GM19035 (cell line): ENCODE data around the gene AP2A2.
A peak's percentile ranks its signal among the peaks of the same experiment; 100 is the strongest.

ENCODE experiments used
- ATAC-seq: cut with Tn5 transposase; IDR thresholded peaks from one replicate; pipeline ENCODE4 v1.9.1; 2021; ENCODE audit not compliant: unreplicated experiment

Gene AP2A2

DNA sequence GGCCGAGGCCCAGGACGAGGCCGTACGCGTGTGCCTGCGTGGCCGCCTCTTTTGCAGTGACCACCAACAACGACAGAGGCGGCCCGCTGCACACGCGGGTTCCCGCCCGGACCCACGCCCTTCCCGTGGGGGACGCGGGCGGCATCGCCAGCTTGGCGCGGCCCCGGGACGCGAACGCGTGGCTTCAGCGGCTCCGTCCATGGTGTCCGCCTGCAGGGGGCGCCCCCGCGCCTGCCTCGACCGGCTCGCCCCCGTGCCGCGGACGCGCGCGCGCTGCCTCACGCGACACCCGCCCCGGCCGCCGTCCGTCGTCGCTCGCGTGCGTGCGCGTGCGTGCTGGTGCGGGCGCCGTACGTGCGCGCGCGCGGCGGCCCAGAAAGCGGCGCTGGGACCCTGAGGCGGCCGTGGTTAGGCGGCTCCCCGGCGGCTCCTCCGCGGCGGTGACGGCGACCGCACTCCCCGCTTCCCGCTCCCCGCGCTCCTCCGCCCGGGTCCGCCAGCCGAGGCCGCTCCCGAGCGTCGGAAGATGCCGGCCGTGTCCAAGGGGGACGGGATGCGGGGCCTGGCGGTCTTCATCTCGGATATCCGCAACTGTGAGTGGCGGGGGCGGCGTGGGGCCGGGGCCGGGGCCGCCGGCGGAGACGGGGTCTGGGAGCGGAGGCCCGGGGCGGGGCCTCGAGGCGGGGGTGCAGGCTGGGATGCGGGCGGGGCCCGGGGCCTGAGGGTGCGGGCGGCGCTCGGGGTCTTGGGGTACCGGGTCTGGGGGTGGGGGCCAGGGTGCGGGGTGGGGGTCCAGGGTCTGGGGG lies at the start of gene AP2A2:
Gene AP2A2 (plus strand): TSS at position 375 of the 806 bp plus-strand sequence. CDS start 152 bp downstream, at position 527.
- ATAC-seq, result peak; percentile 73

DNA sequence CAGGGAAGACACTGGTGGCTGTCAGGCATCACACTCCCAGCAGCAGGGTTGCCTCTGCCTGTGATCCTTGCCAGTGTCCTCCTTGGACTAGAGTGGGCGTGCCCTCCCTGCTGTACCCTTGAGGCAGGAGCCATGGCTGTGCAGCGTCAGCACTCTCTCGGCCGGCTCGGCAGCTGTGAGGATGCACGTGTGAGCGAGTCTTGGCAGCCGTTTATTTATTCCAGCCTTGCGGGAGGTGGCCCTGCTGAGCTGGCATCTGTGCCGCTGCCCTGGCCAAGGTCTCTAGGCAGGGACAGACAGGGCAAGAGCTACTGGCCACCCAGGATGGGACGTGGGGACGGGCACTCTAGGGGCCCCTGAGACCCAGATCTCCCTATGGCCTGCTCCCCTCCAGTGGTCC lies 49.1 kb upstream of the AP2A2 start:
- no peak for ATAC-seq

DNA sequence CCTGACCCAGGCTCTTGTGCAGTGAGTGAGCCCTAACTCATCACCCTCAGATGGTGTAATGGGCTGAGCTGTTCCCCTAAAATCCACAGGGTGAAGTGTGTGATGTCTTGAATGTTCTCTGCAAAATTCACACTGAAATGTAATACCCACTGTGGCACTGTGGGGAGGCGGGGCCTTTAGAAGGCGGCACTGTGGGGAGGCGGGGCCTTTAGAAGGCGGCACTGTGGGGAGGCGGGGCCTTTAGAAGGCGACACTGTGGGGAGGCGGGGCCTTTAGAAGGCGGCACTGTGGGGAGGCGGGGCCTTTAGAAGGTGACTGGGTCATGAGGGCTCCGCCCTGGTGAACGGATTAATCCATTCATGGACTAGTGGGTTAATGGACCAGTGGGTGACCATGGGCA lies 48.1 kb upstream of the AP2A2 start:
- ATAC-seq, result no peak

DNA sequence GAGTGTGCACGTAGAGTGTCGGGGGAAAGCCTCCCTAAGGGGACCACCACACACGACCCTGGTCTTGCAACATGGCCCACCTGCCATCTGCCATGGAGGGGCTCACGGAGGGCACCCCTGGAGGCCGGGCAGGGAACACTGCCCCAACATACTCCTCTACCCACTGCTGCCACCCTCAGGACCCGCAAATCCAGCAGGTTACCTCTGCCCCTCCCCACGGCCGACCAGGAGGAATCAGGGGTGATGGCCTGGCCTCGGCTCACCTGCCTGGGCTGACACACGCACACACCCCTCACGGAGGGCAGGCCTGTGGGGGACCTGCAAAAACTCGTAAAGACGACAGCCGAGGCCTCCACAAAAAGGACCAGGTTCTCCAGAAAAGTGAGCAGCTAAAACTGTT lies 45.2 kb upstream of the AP2A2 start:
- no peak for ATAC-seq

DNA sequence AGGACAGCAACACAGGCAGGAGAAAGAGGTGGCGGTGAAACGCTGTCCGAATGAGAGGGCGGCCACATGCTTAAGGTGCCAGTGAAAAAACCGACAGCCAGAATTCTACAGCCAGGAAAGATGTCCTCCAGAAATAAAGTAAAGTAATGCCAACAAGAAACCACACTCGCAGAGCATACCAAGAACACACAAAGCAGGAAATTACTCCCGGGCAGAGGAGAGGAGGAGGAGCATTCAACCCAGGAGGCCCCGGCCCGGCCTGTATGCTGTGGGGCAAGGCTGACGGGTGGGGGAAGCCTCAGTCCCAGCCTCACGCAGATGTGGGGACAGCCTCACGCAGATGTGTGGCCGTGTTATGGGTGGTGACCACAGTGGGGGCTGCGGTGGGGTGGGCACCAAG lies 43.1 kb upstream of the AP2A2 start:
- no peak for ATAC-seq

DNA sequence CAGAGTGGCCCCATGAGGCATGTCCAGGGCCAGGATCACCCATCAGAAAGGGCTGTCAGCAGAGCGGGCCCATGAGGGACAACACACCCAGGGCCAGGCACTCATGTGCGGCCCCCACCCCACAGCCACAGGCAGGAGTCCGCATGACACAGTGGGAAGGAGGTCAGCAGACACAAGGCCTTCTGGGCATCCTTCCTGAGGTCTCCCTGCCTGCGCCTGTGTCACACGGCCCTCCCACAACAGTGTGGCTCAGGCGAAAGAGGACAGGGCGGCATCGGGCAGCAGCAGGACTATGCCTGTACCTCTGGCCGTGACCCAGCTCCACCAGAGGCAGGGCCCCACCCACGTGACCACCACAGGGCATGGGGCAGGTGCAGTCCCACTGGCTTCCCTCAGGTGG lies 42.1 kb upstream of the AP2A2 start:
- ATAC-seq, result no peak

DNA sequence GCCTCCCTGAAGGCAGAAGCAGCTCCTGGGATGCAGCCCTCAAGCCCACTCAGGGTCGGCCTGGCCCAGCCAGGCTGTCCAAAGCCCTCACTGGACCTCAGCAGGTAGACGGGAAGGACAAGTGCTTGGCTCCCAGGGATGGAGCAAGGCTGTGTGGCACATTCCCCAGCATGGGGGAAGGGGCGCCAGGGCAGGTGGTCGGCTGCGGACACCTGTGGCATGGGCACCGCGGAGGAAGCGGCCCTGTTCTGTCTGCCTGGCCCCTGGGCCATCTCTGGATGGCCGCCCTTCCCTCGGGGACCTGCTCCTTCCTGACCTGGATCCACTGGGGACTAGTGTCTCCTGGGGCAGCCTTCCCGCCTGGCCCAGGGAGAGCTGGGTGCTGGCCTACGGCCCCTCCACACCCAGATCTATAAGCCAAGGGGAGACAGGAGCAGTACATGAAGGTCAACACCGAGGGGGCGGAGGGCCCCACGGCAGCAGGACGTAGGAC lies 41.0 kb upstream of the AP2A2 start:
- no peak for ATAC-seq

DNA sequence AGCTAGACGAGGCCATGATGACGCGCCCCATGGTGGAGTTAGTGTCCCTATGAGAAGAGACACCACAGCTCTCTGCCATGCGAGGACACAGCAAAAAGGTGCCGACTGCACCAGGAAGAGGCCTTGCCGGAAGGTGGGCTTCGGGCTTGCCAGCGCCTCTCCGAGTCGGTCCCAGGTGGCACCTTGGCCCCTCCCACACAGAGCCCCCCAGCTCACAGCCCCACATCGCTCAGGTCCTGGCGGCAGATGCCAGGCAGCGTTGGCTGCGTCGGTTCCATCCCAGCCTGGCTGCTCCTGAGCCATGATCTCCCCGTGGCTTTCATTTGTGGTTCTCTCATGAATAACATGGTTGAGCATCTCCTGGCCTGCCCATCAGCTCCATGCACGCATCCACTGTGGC lies 39.1 kb upstream of the AP2A2 start:
- no peak for ATAC-seq

DNA sequence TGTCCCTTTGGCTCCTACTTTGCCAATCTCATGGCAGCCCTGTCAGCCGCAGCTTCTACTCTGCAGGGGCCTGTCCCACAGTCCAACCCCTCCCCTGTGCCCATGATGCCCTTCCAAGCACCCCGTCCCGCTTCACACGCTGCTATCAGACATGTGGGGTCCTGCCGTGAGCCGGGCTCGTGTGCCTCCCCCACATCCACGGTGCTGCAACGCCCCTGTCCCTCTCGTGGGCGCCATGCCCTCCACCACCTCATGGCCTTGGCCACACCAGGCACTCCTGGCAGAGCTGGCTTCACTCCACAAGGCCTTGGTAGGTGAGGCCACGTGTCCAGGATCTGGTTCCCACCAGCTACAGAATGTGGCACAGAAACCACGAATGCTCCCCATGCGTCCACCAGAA lies 38.1 kb upstream of the AP2A2 start:
- no peak for ATAC-seq

DNA sequence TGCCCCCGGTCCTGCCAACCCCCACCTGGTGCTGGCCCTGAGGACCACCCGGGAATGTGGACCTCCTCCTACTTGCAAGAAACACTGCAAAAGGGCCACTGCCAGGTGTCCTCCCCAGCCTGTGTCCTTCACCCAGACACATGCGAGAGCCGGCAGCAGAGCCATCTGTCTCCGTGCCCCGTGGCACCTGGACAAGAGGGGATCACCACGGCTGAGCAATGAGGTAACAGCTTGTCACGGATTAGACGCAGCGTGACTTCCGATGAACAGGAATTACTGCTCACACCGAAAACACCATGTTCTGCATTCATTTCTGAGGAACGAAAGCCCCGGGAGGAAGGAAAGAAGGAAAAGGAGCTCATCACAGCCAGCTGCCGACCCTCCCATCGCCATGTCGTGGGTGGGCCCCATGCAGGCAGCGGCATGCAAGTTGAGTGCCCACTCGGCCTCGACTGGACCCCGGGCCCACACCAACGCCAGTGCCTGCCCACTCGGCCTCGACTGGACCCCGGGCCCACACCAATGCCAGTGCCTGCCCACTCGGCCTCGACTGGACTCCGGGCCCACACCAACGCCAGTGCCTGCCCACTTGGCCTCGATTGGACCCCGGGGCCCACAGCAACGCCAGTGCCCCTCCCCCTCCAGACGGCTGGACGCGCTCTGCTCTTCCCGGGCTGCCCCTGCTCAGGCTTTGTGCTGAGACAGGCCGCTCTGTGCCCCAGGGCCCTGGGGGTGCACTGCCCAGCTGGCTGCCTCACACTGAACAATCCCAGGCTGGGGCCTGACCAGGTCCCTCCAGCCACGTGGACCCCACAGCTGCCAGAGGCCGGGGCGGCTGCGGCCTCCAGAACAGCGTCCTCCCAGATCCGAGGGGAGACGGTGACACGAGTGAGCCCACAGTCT lies 37.1 kb upstream of the AP2A2 start:
- ATAC-seq, result no peak

DNA sequence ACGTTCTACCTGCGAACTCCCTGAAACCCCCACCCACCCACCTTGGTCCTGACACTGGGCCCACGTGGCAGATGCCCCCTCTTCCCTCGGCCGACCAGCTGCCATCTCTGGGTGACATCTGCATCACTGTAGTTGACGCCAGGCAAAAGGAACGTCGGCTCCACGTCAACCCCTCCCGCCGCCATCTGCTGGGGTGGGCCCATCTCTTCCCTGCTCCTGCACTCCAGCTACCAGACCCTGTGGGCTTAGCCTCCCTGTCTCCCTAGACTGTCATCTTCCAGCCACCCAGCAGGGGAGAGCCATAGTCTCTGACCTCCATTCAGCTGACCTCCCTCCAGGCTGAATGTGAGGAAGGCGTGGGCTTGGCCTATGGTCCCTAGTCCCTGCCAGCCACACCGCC lies 36.4 kb upstream of the AP2A2 start:
- no peak for ATAC-seq

DNA sequence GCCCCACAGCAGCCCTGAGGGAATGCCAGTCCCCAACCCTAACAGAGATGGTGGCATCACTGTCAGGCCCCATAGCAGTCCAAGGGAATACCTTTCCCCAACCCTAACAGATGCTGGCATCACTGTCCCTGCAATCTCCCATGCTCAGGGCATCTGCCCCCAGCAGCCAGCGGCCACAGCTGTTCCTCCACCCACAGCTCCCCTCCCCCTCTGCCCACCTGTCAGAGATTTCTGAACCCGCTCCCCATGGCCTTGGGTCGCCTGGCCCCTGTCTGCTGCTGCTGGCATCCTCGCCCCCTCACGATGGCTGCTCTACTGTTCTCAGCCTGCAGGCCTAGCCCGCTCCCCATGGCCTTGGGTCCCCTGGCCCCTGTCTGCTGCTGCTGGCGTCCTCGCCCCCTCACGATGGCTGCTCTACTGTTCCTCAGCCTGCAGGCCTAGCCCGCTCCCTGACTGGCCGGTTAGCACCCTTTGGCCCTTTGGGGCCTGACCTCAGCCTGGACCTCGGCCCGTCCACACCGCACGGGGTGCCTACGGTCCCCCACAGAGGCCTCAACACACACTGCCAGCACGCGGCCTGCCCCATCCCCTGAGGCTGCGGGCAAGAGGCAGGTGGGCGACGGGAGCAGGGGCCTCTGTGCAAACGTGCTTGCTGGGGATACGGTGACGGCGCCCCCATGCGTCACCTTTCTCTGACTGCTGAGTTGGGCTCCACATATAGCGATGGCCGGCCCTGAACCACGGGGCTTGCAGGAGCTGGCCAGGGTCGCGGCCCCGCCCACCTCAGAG lies 35.8 kb upstream of the AP2A2 start:
- no peak for ATAC-seq

DNA sequence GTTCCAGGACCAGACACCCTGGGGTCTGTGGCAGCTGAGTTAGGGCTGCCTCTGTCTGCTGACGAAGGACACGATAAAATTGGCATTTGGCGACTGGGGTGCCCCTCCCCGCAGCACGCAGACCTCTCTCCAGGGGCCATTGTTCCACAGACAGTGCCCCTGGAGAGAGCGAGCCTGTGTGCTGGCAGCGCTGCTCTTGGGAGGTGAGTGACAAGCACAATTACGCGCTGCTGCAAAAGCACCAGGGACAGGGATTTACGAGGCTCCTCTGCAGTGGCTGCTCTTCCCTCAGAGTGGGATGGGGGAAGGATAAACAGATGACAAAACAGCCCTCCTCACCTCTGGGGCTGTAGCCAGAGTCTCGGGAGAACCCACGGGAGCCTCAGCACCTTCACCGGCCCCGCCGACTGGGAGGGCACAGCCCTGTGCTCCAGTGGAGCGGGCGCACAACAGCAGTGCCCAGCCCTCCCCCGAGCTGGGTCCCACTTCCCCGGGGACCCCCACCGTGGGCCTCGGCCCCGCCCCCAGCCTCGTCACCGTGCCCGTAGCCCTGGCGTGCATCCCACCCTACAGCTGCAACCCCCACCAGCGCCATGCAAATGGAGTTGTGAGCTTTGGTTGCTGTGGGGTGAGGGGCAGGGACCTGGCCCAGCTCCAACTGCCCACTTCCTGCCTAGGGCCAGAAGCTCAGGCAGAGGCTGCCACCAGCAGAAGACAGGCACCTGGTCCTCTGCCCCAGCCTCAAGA lies 34.7 kb upstream of the AP2A2 start:
- no peak for ATAC-seq

DNA sequence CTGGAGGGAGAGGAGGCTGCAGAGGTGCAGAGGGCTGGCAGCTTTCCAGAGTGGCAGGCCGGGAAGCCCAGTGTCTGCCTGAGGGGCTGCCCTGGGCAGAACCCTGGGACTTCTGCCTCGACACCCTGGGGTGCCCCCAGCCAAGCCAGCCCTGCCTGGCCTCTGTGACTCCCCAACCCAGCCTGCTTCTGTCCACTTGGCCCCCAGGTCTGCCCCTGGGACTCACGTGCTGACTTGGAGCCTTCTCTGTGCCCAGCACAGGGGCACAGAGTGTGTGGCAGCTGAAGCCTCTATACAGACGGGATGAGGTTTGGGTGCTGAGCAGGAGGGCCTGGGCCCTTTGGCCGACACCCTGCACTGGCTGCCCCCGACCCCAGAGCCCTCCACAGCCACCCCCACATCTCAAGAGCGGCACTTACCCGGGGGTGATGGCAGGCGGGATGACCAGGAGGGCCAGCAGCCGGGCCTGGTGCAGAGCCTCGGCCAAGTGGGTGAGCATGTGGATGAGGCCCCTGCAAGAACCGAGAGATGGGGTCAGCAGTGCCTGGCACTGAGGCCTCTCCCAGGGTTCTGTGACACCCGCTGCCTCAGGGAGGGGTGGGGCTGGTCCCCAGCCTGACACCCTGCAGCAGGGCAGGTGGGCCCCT lies 32.5 kb upstream of the AP2A2 start:
- ATAC-seq, result no peak

DNA sequence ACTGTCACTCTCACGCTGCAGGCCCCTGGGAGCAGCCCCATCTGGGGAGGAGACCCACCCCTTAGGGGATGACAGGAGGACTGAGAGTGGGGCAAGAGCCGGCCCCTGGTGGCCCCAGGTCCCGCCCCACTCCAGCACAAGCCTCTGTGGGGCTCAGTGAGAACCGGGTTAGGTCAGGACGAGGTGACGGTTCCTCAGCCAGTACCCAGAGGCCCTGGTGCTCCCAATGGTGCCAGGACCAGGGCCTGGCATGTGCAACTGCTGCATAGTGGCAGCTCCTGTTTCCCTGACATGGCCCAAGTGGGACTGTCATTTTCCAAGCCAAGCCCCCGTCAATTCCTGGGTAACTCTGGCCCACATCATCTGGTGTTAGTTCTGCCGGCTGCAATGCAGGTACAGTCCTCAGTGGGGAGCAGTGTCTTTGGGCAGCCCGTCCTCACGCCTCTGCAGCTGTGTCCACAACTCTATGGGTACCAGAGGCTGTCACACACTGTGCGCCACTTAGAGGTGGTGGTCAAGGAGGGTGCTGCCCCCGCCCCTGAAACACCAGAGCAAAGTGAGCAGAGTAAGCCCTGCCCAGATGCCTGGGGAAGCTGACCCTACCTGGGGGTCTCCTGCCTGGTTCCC lies 31.0 kb upstream of the AP2A2 start:
- no peak for ATAC-seq

DNA sequence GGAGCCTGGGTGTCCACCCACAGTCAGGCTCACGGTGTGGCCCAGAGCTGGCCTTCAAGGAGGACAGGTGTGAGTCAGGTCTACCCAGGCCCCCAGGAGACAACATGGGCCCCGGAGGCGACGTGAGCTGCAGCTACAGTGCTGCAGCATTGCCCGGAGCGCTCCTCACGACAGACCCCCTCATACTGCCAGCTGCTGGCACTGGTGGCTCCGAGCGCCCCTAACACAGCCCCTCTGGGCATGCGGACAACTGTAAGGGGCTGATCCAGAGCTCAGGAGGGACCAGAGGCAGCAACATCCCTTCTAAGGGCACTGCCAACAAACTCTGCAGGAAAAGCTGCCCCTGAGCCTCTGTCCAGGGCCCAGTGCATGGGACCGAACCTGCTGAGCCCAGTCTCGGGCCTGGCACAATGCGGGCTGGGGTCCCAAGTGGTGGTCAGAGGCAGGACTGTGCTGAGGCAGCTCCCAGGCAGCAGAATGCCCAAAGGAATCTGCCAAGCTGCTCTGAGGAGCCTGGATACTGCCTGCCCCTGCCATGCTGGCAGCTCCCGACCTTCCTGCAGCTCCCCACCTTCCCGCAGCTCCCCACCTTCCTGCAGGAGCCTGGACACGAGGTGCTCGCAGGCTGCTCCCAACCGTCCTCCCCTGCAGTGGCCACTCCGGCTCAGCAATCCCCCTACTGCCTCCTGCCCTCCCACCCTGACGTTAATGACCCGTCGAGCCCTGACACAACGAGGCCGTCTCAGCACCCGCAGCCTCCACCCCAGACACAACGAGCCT lies 30.1 kb upstream of the AP2A2 start:
- ATAC-seq, result no peak

DNA sequence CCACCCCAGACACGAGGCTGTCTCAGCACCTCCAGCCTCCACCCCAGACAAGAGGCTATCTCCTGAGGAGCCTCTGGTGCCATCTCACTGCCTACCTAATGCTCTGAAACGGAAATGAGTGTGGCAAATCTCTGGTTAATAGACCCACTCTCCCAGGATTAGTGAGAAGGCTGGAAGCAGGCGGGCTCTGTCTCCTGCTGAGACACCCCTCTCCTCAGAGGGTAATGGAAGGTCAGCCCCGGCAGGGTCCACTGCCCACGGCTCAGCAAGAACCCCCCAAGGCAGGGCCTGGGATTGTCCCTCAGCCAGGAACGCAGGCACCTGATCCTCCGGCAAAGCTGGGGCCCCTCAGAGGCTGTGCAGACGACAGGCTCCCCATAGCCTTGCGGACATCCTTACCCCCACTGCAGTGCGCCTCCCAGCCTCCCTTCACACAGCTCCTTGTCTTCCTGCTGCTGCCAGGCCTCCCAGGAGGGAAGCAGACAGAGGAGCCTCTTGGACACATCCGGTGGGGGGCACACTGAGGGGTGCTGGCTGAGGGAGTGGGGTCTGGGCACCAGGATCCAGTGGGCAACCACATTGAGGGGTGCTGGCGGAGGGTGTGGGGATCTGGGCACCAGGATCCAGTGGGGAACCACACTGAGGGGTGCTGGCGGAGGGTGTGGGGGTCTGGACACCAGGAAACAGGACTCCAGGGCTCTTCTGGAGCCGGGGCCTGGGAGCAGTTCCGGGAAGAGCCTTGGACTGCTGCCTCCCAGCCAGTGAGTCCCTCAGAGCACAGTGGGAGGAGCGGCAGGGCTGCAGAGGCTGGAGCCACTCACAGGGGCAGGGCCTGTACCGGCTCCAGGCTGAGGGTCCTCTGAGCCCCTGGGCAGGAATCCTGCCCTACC lies 28.2 kb upstream of the AP2A2 start:
- no peak for ATAC-seq

DNA sequence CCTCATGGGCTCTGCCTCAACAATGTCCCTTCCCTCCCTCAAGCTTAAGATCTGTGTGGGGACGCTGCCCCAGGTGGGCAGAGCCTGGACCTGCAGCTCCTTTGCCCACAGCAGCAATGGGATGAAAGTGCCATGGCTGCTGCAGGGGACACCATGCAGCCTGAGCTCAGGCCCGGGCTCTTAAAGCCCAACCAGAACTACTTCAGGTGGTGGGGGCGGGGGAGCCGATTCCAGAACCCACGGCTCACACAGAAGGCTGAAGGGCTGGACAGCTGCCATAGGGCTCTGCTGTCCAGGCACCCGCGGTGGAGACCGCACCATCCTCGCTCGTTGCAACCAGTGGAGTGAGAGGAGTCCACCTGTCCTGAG lies 27.5 kb upstream of the AP2A2 start:
- ATAC-seq, result no peak
